Measurements from ENCODE around the gene SUMO3.

Gene SUMO3

DNA sequence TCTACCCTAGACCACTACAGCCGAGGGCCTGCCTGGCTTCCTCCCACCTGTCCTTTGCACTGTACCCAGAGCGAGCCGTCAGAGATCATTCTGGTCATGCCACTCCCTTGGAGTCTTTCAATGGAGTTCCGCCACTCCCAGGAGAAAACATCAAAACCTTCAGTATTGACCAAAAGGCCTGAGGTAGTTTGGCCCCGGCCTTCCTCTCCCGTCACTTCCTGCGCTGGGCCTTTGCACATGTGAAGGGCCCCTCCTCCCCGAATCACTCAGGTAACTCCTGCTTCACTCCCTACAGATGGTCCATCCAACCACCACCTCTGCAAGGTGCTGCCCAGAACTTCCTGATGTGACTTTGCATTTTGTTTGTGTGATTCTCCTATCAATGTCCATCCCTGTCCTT is 42.9 kb downstream of the SUMO3 start:
- Histone ChIP-seq H3K36me3 (ENCODE audit: insufficient read depth, low read length) (peaks cover 70% of the 10 kb centered on the region; the same call in 1 of the 2 replicates), H3K79me2 (ENCODE audit: insufficient read depth, low read length) (peaks cover 8% of the 10 kb centered on the region), H3K4me2 (ENCODE audit: low read depth, low read length, poor library complexity, severe bottlenecking) (no peak overlapping the region), H3K4me1 (ENCODE audit: insufficient read depth, low read length, poor library complexity, severe bottlenecking) (no peaks in the 10 kb centered on the region), H3K9me2 (replicated peaks; ENCODE audit: low read depth, low read length) (no peaks in the 10 kb centered on the region), H3K4me3 (ENCODE audit: low read length, poor library complexity, severe bottlenecking) (no peak overlapping the region), H4K20me1 (ENCODE audit: insufficient read depth, low read length, poor library complexity, severe bottlenecking) (no peaks in the 10 kb centered on the region), H3K27me3 (ENCODE audit: insufficient read depth, low read length, poor library complexity, severe bottlenecking) (no peaks in the 10 kb centered on the region), H3K9me3 (ENCODE audit: insufficient read depth, low read depth, low read length) (no peaks in the 10 kb centered on the region), H3F3A (ENCODE audit: low read depth) (no peaks in the 10 kb centered on the region), H3K9ac (ENCODE audit: low read depth, low read length, poor library complexity, severe bottlenecking) (no peak overlapping the region), H2AFZ (ENCODE audit: low read length) (no peak overlapping the region)
- TF ChIP-seq EZH2phosphoT487 (IDR thresholded peaks at IDR 0.05; ENCODE audit: borderline replicate concordance), result no peak
- TF ChIP-seq, protein P1, sequence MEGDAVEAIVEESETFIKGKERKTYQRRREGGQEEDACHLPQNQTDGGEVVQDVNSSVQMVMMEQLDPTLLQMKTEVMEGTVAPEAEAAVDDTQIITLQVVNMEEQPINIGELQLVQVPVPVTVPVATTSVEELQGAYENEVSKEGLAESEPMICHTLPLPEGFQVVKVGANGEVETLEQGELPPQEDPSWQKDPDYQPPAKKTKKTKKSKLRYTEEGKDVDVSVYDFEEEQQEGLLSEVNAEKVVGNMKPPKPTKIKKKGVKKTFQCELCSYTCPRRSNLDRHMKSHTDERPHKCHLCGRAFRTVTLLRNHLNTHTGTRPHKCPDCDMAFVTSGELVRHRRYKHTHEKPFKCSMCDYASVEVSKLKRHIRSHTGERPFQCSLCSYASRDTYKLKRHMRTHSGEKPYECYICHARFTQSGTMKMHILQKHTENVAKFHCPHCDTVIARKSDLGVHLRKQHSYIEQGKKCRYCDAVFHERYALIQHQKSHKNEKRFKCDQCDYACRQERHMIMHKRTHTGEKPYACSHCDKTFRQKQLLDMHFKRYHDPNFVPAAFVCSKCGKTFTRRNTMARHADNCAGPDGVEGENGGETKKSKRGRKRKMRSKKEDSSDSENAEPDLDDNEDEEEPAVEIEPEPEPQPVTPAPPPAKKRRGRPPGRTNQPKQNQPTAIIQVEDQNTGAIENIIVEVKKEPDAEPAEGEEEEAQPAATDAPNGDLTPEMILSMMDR (conservative IDR thresholded peaks at IDR 0.05; ENCODE audit: low read length), result no peak

DNA sequence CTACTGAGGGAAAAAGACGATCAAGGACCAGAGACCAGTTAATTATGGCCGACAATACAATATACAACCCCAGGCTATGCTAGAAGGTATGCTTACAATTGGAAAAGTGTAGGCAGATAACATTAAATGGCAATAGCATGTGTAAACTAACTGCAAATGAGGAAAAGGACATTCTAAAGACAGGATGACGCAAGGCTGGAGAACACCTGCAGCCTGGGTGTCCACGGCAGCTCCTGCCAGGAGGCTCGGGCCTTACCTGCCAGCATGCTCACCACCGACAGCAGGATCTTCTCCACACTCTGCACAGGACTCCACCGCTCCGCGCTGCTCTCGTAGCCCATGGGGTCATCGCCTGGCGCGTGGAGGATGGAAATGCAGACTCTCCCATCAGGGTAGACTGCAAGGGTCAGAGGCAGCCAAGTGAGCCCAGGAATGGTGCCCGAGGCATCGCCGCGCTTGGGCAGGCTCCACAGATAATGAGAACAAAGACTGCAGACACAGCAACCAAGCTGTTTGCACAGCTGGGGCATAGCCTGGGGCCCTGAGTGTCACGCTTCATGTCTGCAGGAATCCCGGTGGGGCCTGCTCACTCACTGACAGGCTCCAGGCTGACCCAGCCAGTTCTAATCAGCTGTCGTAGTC is 44.5 kb downstream of the SUMO3 start:
- H3K36me3 ChIP-seq (ENCODE audit: insufficient read depth, low read length), result peaks cover 75% of the 10 kb centered on the region; the same call in 1 of the 2 replicates
- no peak overlapping the region for H3K9ac ChIP-seq (ENCODE audit: low read depth, low read length, poor library complexity, severe bottlenecking)

DNA sequence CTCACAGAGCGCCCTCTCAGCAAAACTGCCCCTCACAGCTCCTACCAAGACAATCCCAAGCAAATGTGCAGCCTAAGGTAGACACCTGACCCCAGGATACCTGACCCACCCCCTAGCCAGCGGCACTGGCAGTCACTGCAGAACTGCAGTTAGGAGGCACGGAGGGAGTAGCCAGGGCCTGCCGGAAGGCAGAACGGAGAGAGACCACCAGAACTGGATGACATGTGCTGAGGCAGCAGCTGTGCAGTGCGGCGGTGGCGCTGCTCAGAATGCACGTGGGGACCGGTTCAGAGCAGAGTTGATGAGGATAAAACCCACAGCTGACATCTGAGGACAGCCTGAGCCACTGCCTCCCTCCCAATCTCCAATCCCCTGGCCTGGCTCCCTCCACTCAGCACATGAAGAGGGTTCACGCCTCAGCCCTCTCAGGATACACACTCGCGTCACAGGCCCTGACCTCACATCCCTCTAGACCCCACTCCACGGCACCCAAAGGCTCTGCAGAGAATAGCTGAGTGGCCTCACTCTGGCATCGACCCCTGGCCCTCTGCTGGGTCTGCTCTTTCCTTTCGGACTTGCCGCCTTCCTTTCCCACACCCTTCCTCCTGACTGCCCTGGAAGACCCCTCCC is 45.9 kb downstream of the SUMO3 start:
- H3K79me2 ChIP-seq (ENCODE audit: insufficient read depth, low read length), result no peaks in the 10 kb centered on the region
- TF ChIP-seq EZH2phosphoT487 (IDR thresholded peaks at IDR 0.05; ENCODE audit: borderline replicate concordance), result no peak
- TF ChIP-seq, protein P1 (conservative IDR thresholded peaks at IDR 0.05; ENCODE audit: low read length), result no peak
- H3K4me3 ChIP-seq (ENCODE audit: low read length, poor library complexity, severe bottlenecking), result no peak overlapping the region
- no peaks in the 10 kb centered on the region for H3F3A ChIP-seq (ENCODE audit: low read depth)
- no peaks in the 10 kb centered on the region for H4K20me1 ChIP-seq (ENCODE audit: insufficient read depth, low read length, poor library complexity, severe bottlenecking)
- no peak overlapping the region for H3K4me2 ChIP-seq (ENCODE audit: low read depth, low read length, poor library complexity, severe bottlenecking)
- no peaks in the 10 kb centered on the region for H3K9me3 ChIP-seq (ENCODE audit: insufficient read depth, low read depth, low read length)
- no peaks in the 10 kb centered on the region for H3K27me3 ChIP-seq (ENCODE audit: insufficient read depth, low read length, poor library complexity, severe bottlenecking)
- no peak overlapping the region for H2AFZ ChIP-seq (ENCODE audit: low read length)
- peaks cover 71% of the 10 kb centered on the region; the same call in 1 of the 2 replicates for H3K36me3 ChIP-seq (ENCODE audit: insufficient read depth, low read length)
- H3K9me2 ChIP-seq (replicated peaks; ENCODE audit: low read depth, low read length), result no peaks in the 10 kb centered on the region
- no peak overlapping the region for H3K9ac ChIP-seq (ENCODE audit: low read depth, low read length, poor library complexity, severe bottlenecking)
- no peaks in the 10 kb centered on the region for H3K4me1 ChIP-seq (ENCODE audit: insufficient read depth, low read length, poor library complexity, severe bottlenecking)

More for the DNA sequence above, 44.5 kb downstream of the SUMO3 start:
- Histone ChIP-seq H3K4me2 (ENCODE audit: low read depth, low read length, poor library complexity, severe bottlenecking) (no peak overlapping the region), H4K20me1 (ENCODE audit: insufficient read depth, low read length, poor library complexity, severe bottlenecking) (no peaks in the 10 kb centered on the region), H3K9me2 (replicated peaks; ENCODE audit: low read depth, low read length) (no peaks in the 10 kb centered on the region), H2AFZ (ENCODE audit: low read length) (no peak overlapping the region), H3F3A (ENCODE audit: low read depth) (no peaks in the 10 kb centered on the region), H3K27me3 (ENCODE audit: insufficient read depth, low read length, poor library complexity, severe bottlenecking) (no peaks in the 10 kb centered on the region), H3K9me3 (ENCODE audit: insufficient read depth, low read depth, low read length) (no peaks in the 10 kb centered on the region), H3K79me2 (ENCODE audit: insufficient read depth, low read length) (peaks cover 6% of the 10 kb centered on the region), H3K4me1 (ENCODE audit: insufficient read depth, low read length, poor library complexity, severe bottlenecking) (no peaks in the 10 kb centered on the region), H3K4me3 (ENCODE audit: low read length, poor library complexity, severe bottlenecking) (no peak overlapping the region)
- TF ChIP-seq EZH2phosphoT487 (IDR thresholded peaks at IDR 0.05; ENCODE audit: borderline replicate concordance), result no peak
- TF ChIP-seq, protein P1 (conservative IDR thresholded peaks at IDR 0.05; ENCODE audit: low read length), result no peak

Data from Loucy (cell line).